A673 (cell line): ENCODE results near the gene PRKCI.

Source experiments
- CTCF ChIP-seq: fragments of 300-800, 200-600 bp; sonication (generic); conservative IDR thresholded peaks from 2 replicates; pipeline ENCODE4 v1.5.1; 2017; ENCODE audit warnings: low read depth, mild to moderate bottlenecking, antibody characterized with exemption, low read length, moderate library complexity, mixed read lengths
- EZH2 ChIP-seq: fragments of 200-600 bp; sonication (generic); IDR thresholded peaks from 2 replicates; pipeline ENCODE4 v1.6.1; 2017; ENCODE audit warnings: borderline replicate concordance, low read depth, mild to moderate bottlenecking, mixed read lengths, antibody characterized with exemption, low read length; ENCODE audit not compliant: poor library complexity, severe bottlenecking

- no peak for TF ChIP-seq CTCF
- no peak for TF ChIP-seq EZH2
These were observed 22.4 kb downstream of the PRKCI start for GRCh38 chr3:170244576-170244975.
